Suppressor macrophage (primary cell): ENCODE measurements around the gene MINDY1.
A peak's percentile ranks its signal among the peaks of the same experiment; 100 is the strongest.

Source experiments
- DNase-seq, 4 experiments: peaks; one replicate each; pipeline ENCODE4 v3.0.0-alpha.2; 2020 to 2022

MINDY1 gene

GRCh38 chr1:151011154-151011850 lies 4.6 kb upstream of the MINDY1 start:
- DNase-seq = peak in 2 of 4 experiments; percentile 23 to 33

GRCh38 chr1:151010346-151010726 lies 3.6 kb upstream of the MINDY1 start:
- DNase-seq = no peak

GRCh38 chr1:151009674-151010345 lies 3.1 kb upstream of the MINDY1 start:
- DNase-seq = no peak

- DNase-seq = no peak
Observed at GRCh38 chr1:151009206-151009587, 2.5 kb upstream of the MINDY1 start.

GRCh38 chr1:151008244-151009205 lies 1.8 kb upstream of the MINDY1 start, which contains the start of gene PRUNE1:
PRUNE1 (plus strand) TSS chr1:151008449; CDS start chr1:151008633, 184 bp downstream.
- DNase-seq = peak; percentile 99 to 100 (median 100)

GRCh38 chr1:151007853-151008243 lies 1.1 kb upstream of the MINDY1 start:
- DNase-seq = no peak

- no peak for DNase-seq
Observed at GRCh38 chr1:151005729-151006319, 878 bp downstream of the MINDY1 start.

- peak in 2 of 4 experiments; percentile 22 to 27 for DNase-seq
Observed at GRCh38 chr1:151003180-151003579, 3.5 kb downstream of the MINDY1 start.

- no peak for DNase-seq
Observed at GRCh38 chr1:151002611-151003010, 4.1 kb downstream of the MINDY1 start.

GRCh38 chr1:151002051-151002450 lies 4.7 kb downstream of the MINDY1 start:
- peak; percentile 55 to 56 (median 56) for DNase-seq

- DNase-seq = peak; percentile 60 to 84 (median 76)
Observed at GRCh38 chr1:151001602-151002001, 5.1 kb downstream of the MINDY1 start.

GRCh38 chr1:151000408-151000807 lies 6.3 kb downstream of the MINDY1 start:
- DNase-seq = no peak

GRCh38 chr1:150999926-151000325 lies 6.8 kb downstream of the MINDY1 start:
- peak; percentile 35 to 58 (median 48) for DNase-seq

- peak; percentile 63 to 76 (median 74) for DNase-seq
Observed at GRCh38 chr1:150999051-150999674, 7.5 kb downstream of the MINDY1 start.

GRCh38 chr1:150997949-150998348 lies 8.8 kb downstream of the MINDY1 start:
- DNase-seq = no peak

- DNase-seq = no peak
Observed at GRCh38 chr1:150997126-150997872, 9.4 kb downstream of the MINDY1 start.

GRCh38 chr1:150995896-150996295 lies 10.8 kb downstream of the MINDY1 start:
- DNase-seq = peak; percentile 45 to 52 (median 48)

GRCh38 chr1:150995460-150995859 lies 11.2 kb downstream of the MINDY1 start:
- no peak for DNase-seq

- DNase-seq = no peak
Observed at GRCh38 chr1:150994248-150994647, 12.5 kb downstream of the MINDY1 start.

GRCh38 chr1:150992626-150993025 lies 14.1 kb downstream of the MINDY1 start:
- no peak for DNase-seq

- DNase-seq = no peak
Observed at GRCh38 chr1:150987924-150988323, 18.8 kb downstream of the MINDY1 start.
